ENCODE results near the gene FBXL20.
"Not testable (repeated sequence)": the region's sequence is repeated elsewhere in the genome, so short reads cannot be mapped to it uniquely, and the experiment has no call there.

Gene FBXL20

GRCh38 chr17:39401412-39402243 is at the start of gene FBXL20:
FBXL20 (minus strand) TSS chr17:39401626; CDS start chr17:39401402, 224 bp downstream.
- peak; percentile 77 for DNase-seq

GRCh38 chr17:39450847-39451581 is 49.6 kb upstream of the FBXL20 start, which contains the start of gene MED1:
MED1 (minus strand) TSS chr17:39451263; CDS start chr17:39451062, 201 bp downstream.
- peak; percentile 97 for DNase-seq

- no peak for DNase-seq
Measured at GRCh38 chr17:39450051-39450450, 48.6 kb upstream of the FBXL20 start.

- no peak for DNase-seq
Measured at GRCh38 chr17:39447561-39447960, 46.1 kb upstream of the FBXL20 start.

GRCh38 chr17:39443326-39443725 is 41.9 kb upstream of the FBXL20 start:
- DNase-seq = no peak

- not testable (repeated sequence) for DNase-seq
Measured at GRCh38 chr17:39439868-39440267, 38.4 kb upstream of the FBXL20 start.

GRCh38 chr17:39429600-39429999 is 28.2 kb upstream of the FBXL20 start:
- DNase-seq = no peak

- no peak for DNase-seq
Measured at GRCh38 chr17:39416141-39416540, 14.7 kb upstream of the FBXL20 start.

GRCh38 chr17:39410279-39410678 is 8.9 kb upstream of the FBXL20 start:
- DNase-seq = no peak

- DNase-seq = no peak
Measured at GRCh38 chr17:39408360-39408759, 6.9 kb upstream of the FBXL20 start.

GRCh38 chr17:39406951-39407350 is 5.5 kb upstream of the FBXL20 start:
- DNase-seq = no peak

GRCh38 chr17:39405436-39405835 is 4.0 kb upstream of the FBXL20 start:
- DNase-seq = no peak

- DNase-seq = no peak
Measured at GRCh38 chr17:39404542-39405378, 3.3 kb upstream of the FBXL20 start.

- DNase-seq = no peak
Measured at GRCh38 chr17:39402890-39403605, 1.6 kb upstream of the FBXL20 start.

GRCh38 chr17:39402244-39402889 is 941 bp upstream of the FBXL20 start:
- peak; percentile 93 for DNase-seq

GRCh38 chr17:39400547-39401411 is 647 bp downstream of the FBXL20 start:
- DNase-seq = no peak

- DNase-seq = no peak
Measured at GRCh38 chr17:39399791-39400190, 1.6 kb downstream of the FBXL20 start.

GRCh38 chr17:39393736-39394135 is 7.7 kb downstream of the FBXL20 start:
- no peak for DNase-seq

GRCh38 chr17:39391448-39391847 is 10.0 kb downstream of the FBXL20 start:
- no peak for DNase-seq

GRCh38 chr17:39385040-39385439 is 16.4 kb downstream of the FBXL20 start:
- no peak for DNase-seq

GRCh38 chr17:39380144-39380543 is 21.3 kb downstream of the FBXL20 start:
- DNase-seq = no peak
